ENCODE data around the gene EIF4E1B. TPM values are rescaled to one million over a fixed set of nuclear protein-coding genes. Genes with fewer than 3 reads are reported as not detected.

The EIF4E1B gene
- total and polyA plus RNA-seq, 10 donors = not detected

GRCh38 chr5:176610435-176610773, 20.1 kb upstream of the EIF4E1B start:
- no peak for DNase-seq
- Histone ChIP-seq H3K36me3 (no peaks in the 10 kb centered on the region), H3K27me3 (replicated peaks in 1 of 7) (peaks cover 0 to 61% (median 12%) of the 10 kb centered on the region in 7 donors), H3K4me1 (peaks cover 0 to 23% (median 15%) of the 10 kb centered on the region in 6 donors), H3K4me3 (peak overlapping the region; percentile 58 to 89 (median 76)), H3K9me3 (no peaks in the 10 kb centered on the region), H3K27ac (peak overlapping the region in 3 of 8 donors; percentile 23 to 55 (median 29))
- WGBS, 5 donors = 0 to 4% (median 3%) methylated on average over 3 to 31 of the region's 31 CpGs
- intact Hi-C loops (cut with DNase I; ENCODE audit: low total_unique reads) = no loop called here
- TF ChIP-seq POLR2A (IDR thresholded peaks at IDR 0.05) (no peak), CTCF (IDR thresholded peaks at IDR 0.05 in 8 of 11, conservative IDR thresholded peaks at IDR 0.05 in 3 of 11) (no peak), POLR2AphosphoS5 (IDR thresholded peaks at IDR 0.05) (no peak)

DNA sequence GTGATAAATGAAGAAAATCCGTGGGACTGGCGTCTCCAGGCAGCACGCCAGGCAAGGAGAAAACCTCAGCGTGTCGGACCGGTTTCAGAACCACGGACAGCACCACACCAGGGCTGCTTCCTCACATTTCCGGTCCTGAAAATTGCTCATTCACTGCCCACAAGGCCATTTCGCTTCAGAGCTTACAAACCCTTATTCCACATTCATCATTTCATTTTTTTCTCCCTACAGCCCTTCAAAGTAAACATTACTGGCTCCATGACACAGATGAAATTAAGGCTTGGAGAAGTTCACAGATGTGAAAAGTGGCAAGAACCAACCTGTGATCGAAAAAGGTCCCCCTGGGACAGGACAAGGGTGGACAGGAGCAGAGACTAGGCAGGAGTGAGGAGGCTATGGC, 19.0 kb upstream of the EIF4E1B start:
- Histone ChIP-seq H3K4me3 (no peak overlapping the region), H3K27me3 (replicated peaks in 1 of 7) (peaks cover 0 to 71% (median 18%) of the 10 kb centered on the region in 7 donors), H3K4me1 (peaks cover 0 to 23% (median 15%) of the 10 kb centered on the region in 6 donors), H3K9me3 (no peaks in the 10 kb centered on the region), H3K27ac (no peak overlapping the region), H3K36me3 (no peaks in the 10 kb centered on the region)
- DNase-seq = no peak
- intact Hi-C loops (cut with DNase I; ENCODE audit: low total_unique reads) = no loop called here
- WGBS, 5 donors = 10 to 14% (median 12%) methylated on average over 10 of the region's 10 CpGs
- no peak for TF ChIP-seq POLR2A (IDR thresholded peaks at IDR 0.05)
- no peak for TF ChIP-seq POLR2AphosphoS5 (IDR thresholded peaks at IDR 0.05)
- TF ChIP-seq CTCF (IDR thresholded peaks at IDR 0.05 in 8 of 11, conservative IDR thresholded peaks at IDR 0.05 in 3 of 11) = no peak

- DNase-seq = no peak
- peaks cover 0 to 77% (median 23%) of the 10 kb centered on the region in 7 donors for H3K27me3 ChIP-seq (replicated peaks in 1 of 7)
These were observed 18.5 kb upstream of the EIF4E1B start for GRCh38 chr5:176612008-176612407.

DNA sequence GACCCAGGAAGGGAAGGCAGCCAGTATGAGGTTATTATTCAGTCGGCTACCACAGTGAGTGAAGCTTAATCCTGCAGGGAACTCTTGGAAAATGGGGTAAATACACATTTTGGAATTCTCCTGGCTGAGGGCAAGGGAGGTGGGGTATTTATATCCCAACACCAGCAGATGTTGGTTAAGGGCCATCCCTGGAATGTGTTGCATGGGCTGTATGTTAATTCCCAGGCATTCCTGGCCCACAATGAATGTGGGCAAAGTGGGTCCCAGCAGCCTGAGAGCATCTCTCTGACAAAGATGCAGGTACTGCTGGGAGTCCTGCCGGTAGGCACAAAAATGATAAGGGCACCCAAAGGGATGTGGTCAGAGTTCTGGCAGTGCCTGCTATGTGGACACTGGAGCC, 17.6 kb upstream of the EIF4E1B start:
- no peak for TF ChIP-seq CTCF (IDR thresholded peaks at IDR 0.05 in 8 of 11, conservative IDR thresholded peaks at IDR 0.05 in 3 of 11)
- no peak for TF ChIP-seq POLR2A (IDR thresholded peaks at IDR 0.05)
- no peak for TF ChIP-seq POLR2AphosphoS5 (IDR thresholded peaks at IDR 0.05)
- Histone ChIP-seq H3K9me3 (no peaks in the 10 kb centered on the region), H3K4me1 (peaks cover 0 to 23% (median 15%) of the 10 kb centered on the region in 6 donors), H3K36me3 (no peaks in the 10 kb centered on the region), H3K27ac (no peak overlapping the region), H3K27me3 (replicated peaks in 1 of 7) (peaks cover 0 to 85% (median 27%) of the 10 kb centered on the region in 7 donors), H3K4me3 (no peak overlapping the region)
- intact Hi-C loops (cut with DNase I; ENCODE audit: low total_unique reads) = no loop called here
- no peak for DNase-seq
- 72 to 77% (median 74%) methylated on average over 2 of the region's 2 CpGs for WGBS, 5 donors

More at GRCh38 chr5:176612008-176612407, 18.5 kb upstream of the EIF4E1B start:
- TF ChIP-seq CTCF (IDR thresholded peaks at IDR 0.05 in 8 of 11, conservative IDR thresholded peaks at IDR 0.05 in 3 of 11) (no peak), POLR2A (IDR thresholded peaks at IDR 0.05) (no peak), POLR2AphosphoS5 (IDR thresholded peaks at IDR 0.05) (no peak)
- no peak overlapping the region for H3K27ac ChIP-seq
- H3K9me3 ChIP-seq = no peaks in the 10 kb centered on the region
- intact Hi-C loops (cut with DNase I; ENCODE audit: low total_unique reads) = no loop called here
- no peaks in the 10 kb centered on the region for H3K36me3 ChIP-seq
- WGBS, 5 donors = 86 to 94% (median 90%) methylated on average over 6 of the region's 6 CpGs
- H3K4me1 ChIP-seq = peaks cover 0 to 23% (median 15%) of the 10 kb centered on the region in 6 donors
- no peak overlapping the region for H3K4me3 ChIP-seq

Data from spleen (tissue), 11 donors.